Endodermal cell (in vitro differentiated cells): ENCODE data around the gene ESRRA. TPM values are rescaled to one million over a fixed set of nuclear protein-coding genes. Genes with fewer than 3 reads are reported as not detected.
A peak's percentile ranks its signal among the peaks of the same experiment; 100 is the strongest.

Experiments
- DNase-seq: peaks from one replicate; pipeline ENCODE4 v3.0.0-alpha.2; 2017
- H3K27ac ChIP-seq: 2 replicates; pipeline ENCODE4 v1.5.1; 2013; ENCODE audit warnings: mild to moderate bottlenecking, low read depth, low read length, moderate library complexity
- H3K27me3 ChIP-seq: 2 replicates; pipeline ENCODE4 v1.6.1; 2013; ENCODE audit warnings: mild to moderate bottlenecking, low read length, moderate library complexity; ENCODE audit not compliant: insufficient read depth, control insufficient read depth, poor library complexity, severe bottlenecking
- H3K36me3 ChIP-seq: 2 replicates; pipeline ENCODE4 v1.7.0; 2013; ENCODE audit warnings: mild to moderate bottlenecking, low read length, moderate library complexity; ENCODE audit not compliant: control insufficient read depth, insufficient read depth
- H3K4me1 ChIP-seq: one replicate; pipeline ENCODE4 v1.7.0; 2013; ENCODE audit warnings: low read length; ENCODE audit not compliant: control insufficient read depth, insufficient read depth
- H3K4me3 ChIP-seq: 2 replicates; pipeline ENCODE4 v1.5.1; 2013; ENCODE audit warnings: mild to moderate bottlenecking, low read length, moderate library complexity
- H3K9ac ChIP-seq: 2 replicates; pipeline ENCODE4 v1.6.1; 2013; ENCODE audit warnings: mild to moderate bottlenecking, low read length, moderate library complexity; ENCODE audit not compliant: poor library complexity, severe bottlenecking; ENCODE audit errors: extremely low read depth
- H3K9me3 ChIP-seq: 2 replicates; pipeline ENCODE4 v1.6.1; 2013; ENCODE audit warnings: mild to moderate bottlenecking, low read length, moderate library complexity; ENCODE audit not compliant: control insufficient read depth
- H3K27ac Mint-ChIP-seq: 2 replicates; pipeline ENCODE4 v1.8.0; 2020; ENCODE audit warnings: mixed read lengths
- H3K27me3 Mint-ChIP-seq: 2 replicates; pipeline ENCODE4 v1.8.0; 2021; ENCODE audit warnings: mild to moderate bottlenecking, mixed read lengths; ENCODE audit not compliant: insufficient read depth
- H3K36me3 Mint-ChIP-seq: 2 replicates; pipeline ENCODE4 v1.8.0; 2020; ENCODE audit warnings: low read depth, mixed read lengths
- H3K4me1 Mint-ChIP-seq: 2 replicates; pipeline ENCODE4 v1.8.0; 2020; ENCODE audit warnings: mixed read lengths
- H3K4me3 Mint-ChIP-seq: 2 replicates; pipeline ENCODE4 v1.8.0; 2020; ENCODE audit warnings: mild to moderate bottlenecking, moderate library complexity, mixed read lengths
- H3K9me3 Mint-ChIP-seq: 2 replicates; pipeline ENCODE4 v1.8.0; 2020; ENCODE audit warnings: mild to moderate bottlenecking, mixed read lengths
- CTCF ChIP-seq: fragments of 200-600 bp; sonication (generic); conservative IDR thresholded peaks from 2 replicates; pipeline ENCODE4 v1.5.0; 2021; ENCODE audit warnings: antibody characterized with exemption, mild to moderate bottlenecking
- WGBS, 2 experiments: methylation state at CpG; one replicate each; pipeline versions ENCODE4 v1.1.5 to v1.1.7; 2013; ENCODE audit warnings: missing lambda C conversion rate in 2 of 2, mixed read lengths in 1 of 2; ENCODE audit not compliant: insufficient coverage in 1 of 2, insufficient read length in 1 of 2; 5-methylcytosine and 5-hydroxymethylcytosine counted together
- total RNA-seq, 2 donors: library from RNA; stranded (reverse); fragmentation: NEBNext Ultra II Directional in 1 of 2; extraction: Animal tissue kit (Norgen Biotek cat#: 25700) in 1 of 2; gene quantifications; 2 replicates in 1 of 2; 3 replicates in 1 of 2; pipeline ENCODE4 v1.2.1, GENCODE V29; 2021

The ESRRA gene
- total RNA-seq, 2 donors from 2014 or later: 22.8 to 34.5 TPM

- 92 to 93% methylated on average over 11 to 13 of the region's 13 CpGs for WGBS, 2 experiments
Observed at GRCh38 chr11:64360448-64360921, 55.2 kb downstream of the ESRRA start.

GRCh38 chr11:64361659-64362058 is 56.3 kb downstream of the ESRRA start:
- H3K9me3 ChIP-seq: no peaks in the 10 kb centered on the region
- H3K4me3 Mint-ChIP-seq: no peak overlapping the region
- peaks cover 8% of the 10 kb centered on the region for H3K4me1 Mint-ChIP-seq
- peaks cover 47% of the 10 kb centered on the region for H3K36me3 Mint-ChIP-seq
- no peaks in the 10 kb centered on the region for H3K9me3 Mint-ChIP-seq
- no peak for DNase-seq
- no peaks in the 10 kb centered on the region for H3K27me3 ChIP-seq
- H3K4me1 ChIP-seq: peaks cover 3% of the 10 kb centered on the region
- H3K9ac ChIP-seq: no peak overlapping the region
- no peak for TF ChIP-seq CTCF
- H3K27ac Mint-ChIP-seq: no peak overlapping the region
- 94% methylated on average over 18 of the region's 18 CpGs; no CpG with 5 or more reads in 1 of the 2 experiments for WGBS, 2 experiments
- H3K27ac ChIP-seq: no peak overlapping the region
- no peaks in the 10 kb centered on the region for H3K27me3 Mint-ChIP-seq
- no peak overlapping the region for H3K4me3 ChIP-seq
- H3K36me3 ChIP-seq: peaks cover 43% of the 10 kb centered on the region

More at GRCh38 chr11:64360448-64360921, 55.2 kb downstream of the ESRRA start:
- no peaks in the 10 kb centered on the region for H3K27me3 ChIP-seq
- Mint-ChIP-seq H3K4me1 (peaks cover 12% of the 10 kb centered on the region), H3K9me3 (no peaks in the 10 kb centered on the region), H3K27me3 (no peaks in the 10 kb centered on the region), H3K27ac (no peak overlapping the region), H3K36me3 (peaks cover 36% of the 10 kb centered on the region), H3K4me3 (peak overlapping the region; percentile 75)
- H3K4me1 ChIP-seq: peaks cover 3% of the 10 kb centered on the region
- peak; percentile 55 for DNase-seq
- H3K4me3 ChIP-seq: no peak overlapping the region
- H3K36me3 ChIP-seq: peaks cover 36% of the 10 kb centered on the region
- H3K9me3 ChIP-seq: no peaks in the 10 kb centered on the region
- H3K27ac ChIP-seq: no peak overlapping the region
- H3K9ac ChIP-seq: no peak overlapping the region
- no peak for TF ChIP-seq CTCF

GRCh38 chr11:64362339-64362738 is 57.0 kb downstream of the ESRRA start:
- no peak overlapping the region for H3K4me3 Mint-ChIP-seq
- H3K36me3 Mint-ChIP-seq: peaks cover 49% of the 10 kb centered on the region
- 93 to 94% methylated on average over 6 to 10 of the region's 10 CpGs for WGBS, 2 experiments
- H3K4me1 ChIP-seq: peaks cover 3% of the 10 kb centered on the region
- TF ChIP-seq CTCF: no peak
- no peak overlapping the region for H3K4me3 ChIP-seq
- H3K27me3 ChIP-seq: no peaks in the 10 kb centered on the region
- H3K27ac Mint-ChIP-seq: no peak overlapping the region
- no peaks in the 10 kb centered on the region for H3K9me3 Mint-ChIP-seq
- no peaks in the 10 kb centered on the region for H3K9me3 ChIP-seq
- H3K4me1 Mint-ChIP-seq: peaks cover 8% of the 10 kb centered on the region
- no peak overlapping the region for H3K9ac ChIP-seq
- peaks cover 46% of the 10 kb centered on the region for H3K36me3 ChIP-seq
- DNase-seq: no peak
- no peak overlapping the region for H3K27ac ChIP-seq
- no peaks in the 10 kb centered on the region for H3K27me3 Mint-ChIP-seq
